ENCODE results near the gene FAM118B.

The FAM118B gene

DNA sequence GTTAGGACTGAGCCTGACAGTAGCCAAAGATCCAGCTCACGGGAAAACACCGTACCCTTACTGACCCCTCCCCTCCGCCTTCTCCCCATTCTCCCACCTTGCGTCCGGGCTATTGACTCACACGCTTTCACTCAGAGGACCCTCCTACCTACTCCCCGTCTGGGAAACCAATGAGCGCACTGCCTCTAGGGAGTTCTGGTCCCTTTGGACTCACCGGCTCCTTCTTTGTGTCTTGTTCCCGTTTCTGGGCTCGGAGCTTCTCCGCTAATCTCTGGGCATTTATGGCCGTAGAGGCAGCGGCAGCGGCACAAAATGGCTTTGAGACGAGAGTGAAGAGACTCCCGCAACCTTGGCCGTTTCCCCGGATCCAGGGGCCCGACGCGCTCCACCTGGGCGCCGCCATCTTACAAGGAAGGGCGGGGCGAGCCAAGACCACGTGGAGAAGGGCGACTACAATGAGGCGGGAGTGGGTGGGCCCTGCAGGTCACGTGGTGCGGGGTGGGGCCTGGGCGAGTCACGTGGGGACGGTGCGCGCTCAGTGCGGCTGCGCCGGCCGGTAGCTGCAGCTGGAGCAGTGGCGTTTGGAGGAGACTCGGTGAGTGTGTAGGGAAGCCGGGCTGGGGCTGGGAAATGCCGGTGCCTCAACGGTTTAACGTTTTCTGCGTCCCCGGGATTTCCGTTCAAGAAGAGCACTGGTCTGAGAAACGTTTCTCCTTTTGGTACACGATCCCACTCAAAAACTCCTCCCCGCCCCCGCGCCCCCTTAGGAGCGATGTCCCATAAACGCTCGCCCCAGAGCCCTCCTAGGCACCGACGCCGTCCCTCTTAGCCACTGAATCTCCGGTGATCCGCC lies at the start of gene FAM118B, which contains the start of gene RPUSD4:
Gene FAM118B (plus strand): TSS at position 547 of the 853 bp plus-strand sequence. CDS start 23,220 bp downstream, outside the sequence.
Gene RPUSD4 (minus strand): TSS at position 415 of the 853 bp plus-strand sequence. CDS start 12 bp downstream, at position 403.
- peak; percentile 95 for DNase-seq (ENCODE audit: insufficient read length, low spot score)
- peak; percentile 98 for FAIRE-seq

DNA sequence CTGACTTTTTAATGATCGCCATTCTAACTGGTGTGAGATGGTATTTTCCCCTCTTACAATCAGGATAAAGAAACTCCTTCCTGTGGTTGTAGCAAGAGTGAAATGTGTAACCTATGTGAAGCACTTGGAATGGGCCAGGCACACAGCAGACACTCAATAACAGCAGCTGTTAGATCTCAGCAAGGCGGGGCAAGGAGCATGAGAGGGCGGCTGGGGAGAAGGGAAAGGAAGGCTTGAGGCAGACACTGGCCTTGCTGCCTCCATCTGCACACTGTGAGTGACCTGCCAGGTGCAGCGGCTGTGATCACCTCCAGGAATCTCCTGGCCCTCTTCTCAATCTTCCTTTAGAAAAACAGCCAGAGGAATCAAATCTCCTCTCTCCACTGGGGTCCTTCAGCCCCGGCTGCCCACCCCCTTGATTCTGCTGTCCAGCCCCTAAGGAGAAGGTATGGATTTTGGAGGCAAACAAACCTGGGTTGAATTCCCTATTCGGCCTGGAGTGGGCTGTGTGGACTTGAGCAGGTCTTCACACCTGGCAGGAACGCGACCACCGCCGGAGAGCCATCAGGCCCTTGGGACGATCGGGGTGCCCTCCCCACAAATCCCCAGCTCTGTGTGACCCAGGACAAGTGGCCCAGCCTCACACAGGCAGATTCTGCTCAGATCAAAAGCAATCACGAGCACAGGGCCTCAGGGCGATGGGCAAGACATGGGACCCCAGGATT lies 49.1 kb upstream of the FAM118B start:
- DNase-seq (ENCODE audit: insufficient read length, low spot score): no peak
- FAIRE-seq: no peak

DNA sequence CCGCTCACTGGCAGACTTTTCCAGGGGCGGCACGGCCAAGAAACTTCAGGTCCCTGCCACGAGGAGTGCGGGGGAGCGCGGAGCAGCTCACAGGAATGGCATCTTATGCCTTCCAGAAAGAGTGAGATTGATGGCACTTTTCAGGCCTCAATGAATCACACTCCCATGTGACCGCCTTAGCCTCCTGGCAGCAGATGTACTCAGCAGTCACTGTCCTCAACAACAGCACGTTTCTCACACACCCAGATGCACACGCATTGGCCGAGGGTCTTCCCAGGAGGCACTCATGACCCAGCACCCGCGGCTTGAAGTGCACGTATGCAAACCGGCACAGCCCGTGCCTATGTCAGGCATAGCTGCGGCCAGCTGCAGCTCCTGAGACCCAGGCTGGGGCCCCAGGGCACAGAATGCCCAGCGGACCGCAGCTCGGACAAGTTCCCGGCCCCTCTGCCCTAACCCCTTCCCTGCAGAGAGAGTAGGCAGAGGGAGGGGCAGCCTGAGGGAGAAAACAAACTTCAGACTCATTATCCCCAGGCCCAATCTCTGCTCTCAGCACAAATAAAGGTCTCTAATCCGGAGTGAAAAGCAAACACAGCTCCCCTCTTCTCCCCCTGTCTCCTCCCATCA lies 48.4 kb upstream of the FAM118B start:
- FAIRE-seq (no peak), DNase-seq (ENCODE audit: insufficient read length, low spot score) (no peak)

DNA sequence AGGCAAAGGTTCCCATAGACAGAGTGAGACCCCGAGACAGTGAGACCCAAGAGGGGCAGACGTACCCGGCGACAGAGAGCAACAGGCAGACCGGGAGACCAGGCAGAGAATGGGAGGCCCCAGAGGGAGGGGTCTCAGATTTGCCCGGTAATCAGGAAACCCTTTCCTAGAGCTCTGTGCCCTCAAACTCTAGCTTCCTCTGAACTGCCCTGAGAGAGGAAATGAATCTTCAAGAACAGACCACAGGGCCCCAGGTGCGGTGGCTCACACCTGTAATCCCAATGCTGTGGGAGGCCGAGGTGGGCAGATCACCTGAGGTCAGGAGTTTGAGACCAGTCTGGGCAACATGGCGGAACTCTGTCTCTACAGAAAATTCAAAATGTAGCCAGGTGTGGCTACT lies 47.8 kb upstream of the FAM118B start:
- FAIRE-seq (no peak), DNase-seq (ENCODE audit: insufficient read length, low spot score) (no peak)

DNA sequence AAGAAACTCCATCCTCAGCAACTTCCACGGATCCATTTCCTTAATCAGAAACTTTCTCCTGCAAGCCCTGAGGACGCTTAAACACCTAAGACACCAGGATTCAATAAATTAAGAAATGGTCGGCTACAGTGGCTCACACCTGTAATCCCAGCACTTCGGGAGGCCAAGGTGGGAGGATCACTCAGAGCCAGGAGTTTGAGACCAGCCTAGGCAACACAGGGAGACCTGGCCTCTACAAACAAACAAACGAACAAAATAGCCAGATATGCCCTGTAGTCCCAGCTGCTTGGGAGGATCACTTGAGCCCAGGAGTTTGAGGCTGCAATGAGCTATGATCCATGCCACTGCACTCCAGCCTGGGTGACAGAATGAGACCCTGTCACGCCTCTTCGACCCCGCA lies 46.8 kb upstream of the FAM118B start:
- DNase-seq (ENCODE audit: insufficient read length, low spot score) (no peak), FAIRE-seq (no peak)

DNA sequence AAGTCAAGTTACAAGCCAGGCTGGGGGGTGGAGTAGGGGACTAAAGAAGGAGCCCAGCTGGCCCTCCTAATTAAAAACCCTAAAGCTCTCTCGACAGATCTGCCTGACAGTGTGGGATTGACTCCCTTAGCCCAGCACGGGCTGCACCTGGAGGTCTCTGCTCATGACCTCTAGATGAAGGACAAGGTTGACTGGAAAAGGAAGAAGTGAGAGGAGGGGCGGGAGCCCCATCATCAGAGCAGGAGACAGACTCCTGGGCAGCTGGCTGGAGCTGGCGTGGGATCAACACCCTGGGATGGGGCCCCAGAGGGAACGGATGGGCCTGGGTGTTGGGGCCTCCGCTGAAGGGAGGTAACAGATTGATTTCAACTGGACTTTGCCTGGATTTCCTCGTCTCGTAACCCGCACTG lies 46.3 kb upstream of the FAM118B start:
- no peak for FAIRE-seq
- DNase-seq (ENCODE audit: insufficient read length, low spot score): no peak

DNA sequence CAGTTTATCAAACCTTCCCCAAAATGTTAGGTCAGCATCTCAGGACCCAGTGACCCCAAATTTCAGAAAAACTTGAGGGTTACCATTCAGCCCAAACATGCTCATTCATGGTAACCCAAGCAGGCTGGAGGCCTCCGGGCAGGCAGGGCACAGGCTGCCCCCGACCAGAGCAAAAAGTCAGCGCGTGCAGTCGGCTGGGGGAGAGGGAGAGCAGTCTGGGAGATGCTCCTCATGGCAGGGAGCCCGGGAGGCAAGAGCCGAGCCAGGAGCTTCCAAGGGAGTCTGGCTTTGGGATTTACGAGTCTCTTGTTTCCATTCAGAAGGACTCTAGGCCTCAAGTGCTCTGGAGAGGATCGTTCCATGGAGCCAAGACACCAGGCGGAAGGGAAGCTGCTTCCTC lies 45.8 kb upstream of the FAM118B start:
- FAIRE-seq (no peak), DNase-seq (ENCODE audit: insufficient read length, low spot score) (no peak)

DNA sequence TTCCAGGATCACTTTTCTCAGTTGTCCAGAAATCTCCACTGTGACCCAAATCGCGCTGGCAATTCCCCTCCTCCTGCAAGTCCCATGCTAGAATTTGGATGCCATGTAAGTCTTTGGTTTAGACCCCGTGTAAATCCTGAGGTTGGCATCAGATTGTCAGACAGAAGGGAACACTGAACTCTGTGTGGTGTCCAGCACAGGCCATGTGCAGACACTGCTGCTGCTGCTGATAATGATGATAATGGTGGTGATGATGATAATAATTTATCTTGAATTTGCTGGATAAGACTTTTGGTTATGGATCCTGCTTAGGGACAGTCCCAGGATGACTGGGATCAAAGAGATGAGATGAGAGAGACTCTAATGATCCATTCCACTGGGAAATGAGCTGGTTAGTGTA lies 45.2 kb upstream of the FAM118B start:
- DNase-seq (ENCODE audit: insufficient read length, low spot score) (no peak), FAIRE-seq (no peak)

DNA sequence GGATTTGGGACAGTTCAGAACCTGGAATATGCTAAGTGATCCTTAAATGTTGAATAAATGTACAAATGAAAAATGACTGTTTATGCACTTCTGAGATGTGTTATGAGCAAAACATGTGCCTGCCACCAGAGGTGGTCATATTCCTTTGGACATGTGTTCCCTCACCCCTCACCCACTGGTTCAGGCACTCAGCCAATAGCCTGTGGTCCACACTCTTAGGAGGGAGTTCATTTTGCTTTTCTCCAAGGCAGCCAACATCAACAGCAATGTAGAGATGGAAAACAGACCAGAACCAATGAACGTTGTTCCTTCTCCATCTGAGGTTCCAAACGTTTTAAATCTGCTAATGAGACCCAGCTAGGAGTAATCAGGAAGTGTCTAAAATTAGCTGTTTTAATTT lies 44.1 kb upstream of the FAM118B start:
- no peak for DNase-seq (ENCODE audit: insufficient read length, low spot score)
- no peak for FAIRE-seq

DNA sequence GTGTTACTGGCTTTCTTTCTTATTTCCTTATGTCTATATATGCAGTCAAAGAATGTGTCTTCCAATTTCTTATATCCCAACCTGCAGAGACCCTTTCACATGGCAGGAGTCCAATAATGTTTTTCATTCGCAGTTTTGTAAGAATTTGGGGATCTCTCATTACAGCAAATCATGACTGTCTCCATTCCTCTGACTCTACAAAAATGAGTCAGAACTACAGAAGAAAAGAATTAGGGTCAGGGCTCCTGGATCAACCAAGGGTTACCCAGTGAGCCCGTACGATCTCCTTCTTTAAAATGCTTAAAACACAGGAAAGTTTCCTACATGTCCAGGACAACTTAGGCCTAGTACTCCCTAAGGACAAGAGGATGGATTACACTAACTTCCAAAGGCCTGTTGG lies 42.3 kb upstream of the FAM118B start:
- no peak for FAIRE-seq
- no peak for DNase-seq (ENCODE audit: insufficient read length, low spot score)

DNA sequence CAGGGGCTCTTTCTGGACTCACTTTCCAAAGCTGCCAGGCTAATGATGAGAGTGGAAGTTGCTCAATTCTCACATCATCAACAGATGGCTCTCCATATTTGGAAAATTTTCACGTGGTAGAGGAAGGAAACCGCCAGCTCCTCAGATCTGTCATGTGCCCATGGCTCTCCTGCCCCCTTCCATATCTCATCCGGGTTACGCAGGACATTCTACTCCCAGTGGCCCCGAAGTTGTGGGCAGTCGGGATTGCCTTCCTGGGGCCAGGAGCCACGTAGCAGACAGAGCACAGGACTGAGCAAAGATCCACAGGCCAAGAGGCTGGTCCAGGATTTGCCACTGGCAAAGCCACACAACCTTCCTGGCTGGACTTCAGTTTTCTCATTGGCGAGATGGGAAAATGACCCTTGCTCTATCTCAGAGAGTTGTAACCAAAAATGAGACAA lies 39.0 kb upstream of the FAM118B start:
- FAIRE-seq (no peak), DNase-seq (ENCODE audit: insufficient read length, low spot score) (no peak)

DNA sequence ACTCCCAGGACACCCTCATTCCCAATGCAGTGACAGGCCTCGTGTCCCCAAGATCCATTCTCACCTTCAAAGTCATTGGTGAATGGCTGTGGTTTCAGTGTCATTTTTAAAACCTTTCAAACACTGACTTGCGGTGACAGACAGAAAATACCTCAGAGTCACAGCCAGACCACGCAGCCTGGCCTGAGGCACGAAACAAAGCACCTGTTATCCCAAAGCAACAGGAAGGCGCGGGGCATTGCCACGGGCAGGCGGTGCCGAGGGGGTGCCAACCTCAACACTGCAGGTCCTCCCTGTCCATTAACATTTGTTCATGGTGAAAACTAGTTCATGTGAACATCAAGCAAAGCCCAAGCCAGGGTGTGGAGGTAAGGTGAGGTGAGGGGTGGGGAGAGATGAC lies 38.3 kb upstream of the FAM118B start:
- no peak for DNase-seq (ENCODE audit: insufficient read length, low spot score)
- FAIRE-seq: no peak

DNA sequence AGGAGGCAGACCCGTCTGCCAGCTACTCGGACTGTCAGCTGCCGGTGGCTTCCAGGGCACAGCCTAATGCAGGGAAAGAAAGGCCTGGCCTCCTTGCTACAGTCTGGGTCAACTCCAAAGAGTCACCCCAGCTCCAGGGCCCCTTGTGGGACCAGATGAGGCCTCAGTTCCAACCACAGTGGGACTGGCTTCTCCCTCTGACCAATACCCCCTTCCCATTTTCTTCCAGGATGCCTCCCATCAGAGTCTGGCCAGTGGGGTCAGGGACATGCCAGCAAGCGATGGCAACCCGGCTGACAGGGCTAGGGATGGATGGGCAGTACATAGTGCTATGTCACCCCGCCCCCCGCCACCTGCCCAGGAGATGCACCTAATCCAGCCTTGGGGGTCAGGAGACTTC lies 36.8 kb upstream of the FAM118B start:
- FAIRE-seq (no peak), DNase-seq (ENCODE audit: insufficient read length, low spot score) (no peak)

DNA sequence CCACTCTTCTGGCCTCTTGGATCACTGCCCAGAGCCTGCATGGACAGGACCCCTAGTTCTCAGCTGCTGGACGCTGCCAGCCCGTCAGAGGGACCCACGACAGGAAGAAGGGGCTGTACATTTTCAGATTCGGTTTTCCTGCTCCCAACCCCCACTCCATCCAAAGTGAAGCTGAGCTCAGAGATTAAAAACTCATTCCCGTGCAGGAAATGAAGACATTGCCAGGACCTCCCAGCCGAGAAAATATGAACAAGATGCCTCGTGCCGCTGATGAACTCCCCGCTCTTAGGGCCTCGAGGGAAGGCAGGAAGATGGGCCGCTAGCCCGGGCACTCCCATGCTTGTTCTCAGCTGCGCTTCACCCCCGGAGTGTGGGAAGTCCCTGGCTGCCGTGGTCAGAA lies 36.2 kb upstream of the FAM118B start:
- no peak for DNase-seq (ENCODE audit: insufficient read length, low spot score)
- no peak for FAIRE-seq

DNA sequence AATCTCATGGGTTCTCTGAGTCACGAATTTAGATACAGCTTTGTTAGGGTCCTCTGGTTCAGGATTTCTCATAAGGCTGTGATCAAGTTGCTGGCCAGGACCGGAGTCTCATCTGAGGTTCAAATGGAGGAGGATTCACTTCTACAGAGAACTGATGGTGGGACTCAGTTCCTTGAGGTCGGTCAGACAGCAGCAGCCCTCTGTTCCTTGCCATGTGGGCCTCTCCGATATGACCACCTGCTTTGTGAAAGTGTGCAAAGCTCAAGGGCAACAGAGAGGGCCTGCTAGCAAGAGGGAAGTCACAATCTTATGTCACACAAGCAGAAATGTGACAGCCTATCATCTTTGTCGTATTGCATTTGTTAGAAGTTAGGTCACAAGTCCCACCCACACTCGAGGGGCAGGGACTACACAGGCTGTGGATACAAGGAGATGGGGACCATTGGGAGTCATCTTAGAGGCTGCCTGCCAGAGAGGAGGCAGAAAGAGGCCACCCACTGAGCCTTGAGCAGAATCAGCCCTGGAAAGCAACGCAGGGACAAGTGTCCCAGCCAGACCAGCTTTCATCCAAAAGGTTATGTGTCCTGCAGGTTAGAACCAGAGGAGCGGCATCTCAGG lies 34.6 kb upstream of the FAM118B start:
- FAIRE-seq: no peak
- DNase-seq (ENCODE audit: insufficient read length, low spot score): no peak

DNA sequence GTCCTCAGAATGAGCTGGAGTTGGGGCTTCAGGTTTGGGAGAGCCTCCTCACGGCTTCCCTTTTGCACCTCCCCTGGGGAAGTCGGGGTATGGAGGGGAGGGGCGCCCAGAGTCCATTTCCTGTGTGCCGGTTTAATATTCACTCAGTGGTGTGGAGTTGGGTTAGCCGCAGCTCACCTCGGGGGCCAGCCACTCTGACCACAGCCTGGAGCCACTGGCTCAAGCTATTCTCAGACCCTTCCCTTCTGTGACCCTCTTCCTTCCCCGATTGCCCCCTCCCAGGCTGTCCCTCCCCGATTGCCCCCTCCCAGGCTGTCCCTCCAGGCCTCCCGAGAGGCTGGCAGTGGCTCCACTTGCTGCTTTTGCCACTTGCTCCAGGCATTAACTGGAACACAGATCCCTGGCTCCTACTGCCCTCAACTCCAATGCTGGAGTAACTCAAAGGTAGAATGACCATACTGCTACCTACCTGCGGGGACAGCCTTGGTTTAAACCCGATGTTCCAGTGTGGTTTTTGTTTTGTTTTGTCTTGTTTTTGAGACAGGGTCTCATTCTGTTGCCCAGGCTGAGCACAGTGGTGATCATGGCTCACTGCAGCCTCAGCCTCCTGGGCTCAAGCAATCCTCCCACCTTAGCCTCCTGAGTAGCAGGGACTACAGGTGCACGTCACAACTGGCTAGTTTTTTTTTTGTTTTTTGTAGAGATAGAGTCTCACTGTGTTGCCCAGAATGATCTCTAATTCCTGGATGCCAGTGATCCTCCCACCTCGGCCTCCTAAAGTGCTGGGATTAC lies 29.4 kb upstream of the FAM118B start:
- DNase-seq (ENCODE audit: insufficient read length, low spot score) (no peak), FAIRE-seq (no peak)

DNA sequence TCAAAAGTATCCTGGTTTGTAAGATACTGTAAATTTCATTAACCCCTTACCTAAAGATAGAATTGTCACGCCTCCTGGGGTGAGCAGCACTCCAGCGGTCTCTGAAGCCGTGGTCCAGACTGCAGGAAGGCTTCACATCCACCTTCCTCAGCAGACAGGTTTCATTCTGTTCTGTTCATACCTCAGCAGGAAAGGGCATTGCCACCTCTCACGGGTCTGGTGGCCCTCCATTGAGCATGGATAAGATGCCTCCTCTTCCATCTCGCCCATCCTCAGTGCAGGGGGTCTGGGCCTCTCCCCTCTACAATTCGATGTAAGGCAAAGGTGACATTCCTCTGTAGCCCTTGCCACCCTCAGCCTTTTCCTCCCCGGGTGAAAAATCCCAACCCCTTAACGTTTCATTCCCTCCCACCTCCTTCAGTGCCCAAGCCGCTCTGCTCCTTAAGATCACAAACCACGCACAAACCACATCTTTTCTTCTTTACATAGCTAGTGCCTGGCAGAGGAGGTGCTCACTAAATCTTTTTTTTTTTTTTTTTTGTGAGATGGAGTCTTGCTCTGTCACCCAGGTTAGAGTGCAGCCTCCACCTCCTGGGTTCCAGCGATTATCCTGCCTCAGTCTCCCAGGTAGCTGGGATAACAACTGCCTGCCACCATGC lies 28.7 kb upstream of the FAM118B start:
- no peak for DNase-seq (ENCODE audit: insufficient read length, low spot score)
- no peak for FAIRE-seq

DNA sequence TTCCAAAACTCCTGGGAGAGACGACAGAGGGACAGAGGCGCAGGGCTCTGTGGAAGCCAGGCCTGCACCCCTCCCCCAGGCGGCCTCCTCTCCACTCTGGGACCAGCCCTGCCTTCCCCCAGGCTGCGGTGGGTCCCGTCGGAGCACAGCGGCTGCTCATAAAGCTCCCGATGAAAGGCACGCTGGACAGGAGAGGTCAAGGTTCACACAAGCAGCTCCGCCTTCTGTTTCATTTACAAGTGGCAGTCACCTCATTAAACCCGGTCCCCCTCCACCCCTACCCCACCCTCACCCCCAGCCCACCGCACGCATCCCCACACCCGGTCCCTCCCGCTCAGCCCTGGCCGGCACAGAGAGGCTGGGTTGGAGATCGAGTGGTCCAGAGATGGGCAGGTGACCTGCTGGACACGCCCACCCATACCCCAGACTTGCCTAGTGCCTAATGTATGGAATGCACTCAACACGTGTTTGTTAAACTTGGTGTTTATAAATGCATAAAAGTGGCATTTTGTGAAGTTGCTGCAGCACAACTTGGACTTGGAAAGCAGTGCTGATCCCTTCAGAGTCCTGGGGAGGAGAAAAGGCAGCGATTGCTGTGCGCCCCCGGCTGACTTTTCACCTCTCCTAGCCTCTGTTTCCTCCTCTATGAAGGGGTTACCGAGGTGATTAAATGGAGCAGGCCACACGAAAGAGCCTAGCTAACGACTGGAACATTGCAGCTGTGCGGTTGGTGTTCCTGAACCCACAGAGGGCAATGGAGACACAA lies 26.1 kb upstream of the FAM118B start:
- no peak for DNase-seq (ENCODE audit: insufficient read length, low spot score)
- FAIRE-seq: no peak
